Glutamatergic neuron (in vitro differentiated cells): ENCODE results near the gene CEMIP. TPM values are rescaled to one million over a fixed set of nuclear protein-coding genes. Genes with fewer than 3 reads are reported as not detected.
A peak's percentile ranks its signal among the peaks of the same experiment; 100 is the strongest.

Source experiments
- DNase-seq: peaks from one replicate; pipeline ENCODE4 v3.0.0; 2022
- H3K27ac Mint-ChIP-seq: one replicate; pipeline ENCODE4 v1.8.0; 2020; ENCODE audit warnings: mild to moderate bottlenecking, mixed read lengths, inconsistent platforms; ENCODE audit not compliant: unreplicated experiment
- H3K27me3 Mint-ChIP-seq: one replicate; pipeline ENCODE4 v1.8.0; 2020; ENCODE audit warnings: mild to moderate bottlenecking, moderate library complexity, mixed read lengths, inconsistent platforms; ENCODE audit not compliant: unreplicated experiment
- H3K36me3 Mint-ChIP-seq: one replicate; pipeline ENCODE4 v1.8.0; 2020; ENCODE audit warnings: mild to moderate bottlenecking, mixed read lengths, inconsistent platforms; ENCODE audit not compliant: unreplicated experiment
- H3K4me1 Mint-ChIP-seq: one replicate; pipeline ENCODE4 v1.8.0; 2020; ENCODE audit warnings: mild to moderate bottlenecking, low read depth, mixed read lengths, inconsistent platforms; ENCODE audit not compliant: unreplicated experiment
- H3K4me3 Mint-ChIP-seq: one replicate; pipeline ENCODE4 v1.8.0; 2020; ENCODE audit warnings: mild to moderate bottlenecking, mixed read lengths, inconsistent platforms; ENCODE audit not compliant: unreplicated experiment
- H3K9me3 Mint-ChIP-seq: one replicate; pipeline ENCODE4 v1.8.0; 2020; ENCODE audit warnings: mild to moderate bottlenecking, moderate library complexity, mixed read lengths, inconsistent platforms; ENCODE audit not compliant: unreplicated experiment
- CTCF ChIP-seq: fragments of 200-600 bp; sonication (generic); IDR thresholded peaks from one replicate; pipeline ENCODE4 v1.5.0; 2021; ENCODE audit not compliant: partially characterized antibody, unreplicated experiment
- total RNA-seq: library from RNA; stranded (reverse); fragmentation: NEBNext Ultra II Directional; extraction: Animal tissue kit (Norgen Biotek cat#: 25700); gene quantifications from one replicate; pipeline ENCODE4 v1.2.1, GENCODE V29; 2021; ENCODE audit not compliant: unreplicated experiment

Gene CEMIP
- total RNA-seq, 1 donor from 2014 or later = 0.25 TPM

- H3K36me3 Mint-ChIP-seq = no peaks in the 10 kb centered on the region
- no peak overlapping the region for H3K27ac Mint-ChIP-seq
- H3K9me3 Mint-ChIP-seq = peaks cover 1% of the 10 kb centered on the region
- TF ChIP-seq CTCF = no peak
- peak; percentile 33 for DNase-seq
- H3K27me3 Mint-ChIP-seq = peaks cover 12% of the 10 kb centered on the region
- H3K4me3 Mint-ChIP-seq = peak overlapping the region; percentile 95
- H3K4me1 Mint-ChIP-seq = peaks cover 7% of the 10 kb centered on the region
Observed at GRCh38 chr15:80780416-80781221, 1.4 kb downstream of the CEMIP start.

DNA sequence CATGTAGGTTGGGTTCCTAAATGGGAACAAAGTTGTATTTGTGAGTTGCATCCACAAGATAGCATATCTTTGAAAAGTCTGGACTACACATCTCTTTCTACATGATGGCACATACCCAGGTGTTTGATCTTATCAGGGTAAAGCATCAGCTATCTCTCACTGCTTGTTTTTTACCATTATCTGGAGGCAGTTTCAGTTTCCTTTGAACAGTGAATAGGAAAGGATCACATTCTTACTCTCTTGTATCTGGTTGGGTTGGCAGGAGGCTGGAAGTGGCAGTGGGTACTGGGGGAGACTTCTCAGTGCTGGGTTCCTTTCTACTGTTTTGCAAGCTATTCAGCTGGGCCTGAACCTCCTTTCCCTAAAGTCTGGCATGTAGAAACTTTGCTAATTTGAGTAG lies 4.1 kb downstream of the CEMIP start:
- H3K27ac Mint-ChIP-seq = no peak overlapping the region
- H3K36me3 Mint-ChIP-seq = no peaks in the 10 kb centered on the region
- peaks cover 11% of the 10 kb centered on the region for H3K4me1 Mint-ChIP-seq
- H3K9me3 Mint-ChIP-seq = peaks cover 1% of the 10 kb centered on the region
- DNase-seq = no peak
- no peak overlapping the region for H3K4me3 Mint-ChIP-seq
- TF ChIP-seq CTCF = no peak
- H3K27me3 Mint-ChIP-seq = peaks cover 12% of the 10 kb centered on the region

DNA sequence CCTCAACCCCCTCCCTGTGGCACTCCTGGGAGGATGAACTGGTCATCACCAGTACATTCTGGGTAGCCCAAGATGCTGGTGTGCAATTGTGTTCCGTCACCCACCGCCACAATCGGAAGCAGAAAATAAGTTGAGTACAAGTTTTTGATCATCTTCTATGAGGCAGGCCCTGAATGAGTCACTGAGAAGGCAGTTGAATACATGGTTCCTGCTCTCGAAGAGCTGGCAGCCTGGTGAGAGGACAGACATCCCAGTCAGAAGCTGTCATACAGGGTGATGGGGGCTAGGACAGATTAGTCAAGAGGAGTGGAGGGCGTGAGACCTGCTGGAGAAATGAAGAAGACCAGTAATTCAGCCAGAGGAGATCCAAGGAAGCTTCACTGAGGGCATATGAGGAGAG lies 6.2 kb downstream of the CEMIP start:
- H3K27me3 Mint-ChIP-seq = peaks cover 5% of the 10 kb centered on the region
- H3K36me3 Mint-ChIP-seq = no peaks in the 10 kb centered on the region
- peaks cover 1% of the 10 kb centered on the region for H3K9me3 Mint-ChIP-seq
- no peak for TF ChIP-seq CTCF
- H3K27ac Mint-ChIP-seq = no peak overlapping the region
- H3K4me3 Mint-ChIP-seq = no peak overlapping the region
- DNase-seq = no peak
- peaks cover 15% of the 10 kb centered on the region for H3K4me1 Mint-ChIP-seq

GRCh38 chr15:80785811-80786354 lies 6.7 kb downstream of the CEMIP start:
- DNase-seq = no peak
- Mint-ChIP-seq H3K9me3 (peaks cover 1% of the 10 kb centered on the region), H3K27me3 (peaks cover 2% of the 10 kb centered on the region), H3K36me3 (no peaks in the 10 kb centered on the region), H3K4me1 (peaks cover 15% of the 10 kb centered on the region), H3K4me3 (no peak overlapping the region), H3K27ac (no peak overlapping the region)
- no peak for TF ChIP-seq CTCF

- Mint-ChIP-seq H3K4me3 (no peak overlapping the region), H3K27me3 (peaks cover 2% of the 10 kb centered on the region), H3K4me1 (peaks cover 15% of the 10 kb centered on the region), H3K27ac (no peak overlapping the region), H3K9me3 (no peaks in the 10 kb centered on the region), H3K36me3 (no peaks in the 10 kb centered on the region)
- no peak for TF ChIP-seq CTCF
- no peak for DNase-seq
Observed at GRCh38 chr15:80787316-80787715, 8.1 kb downstream of the CEMIP start.
